Stromal cell of bone marrow (primary cell): ENCODE measurements around the gene CEP128.

Experiments
- DNase-seq: peaks from one replicate; pipeline ENCODE4 v3.0.0-alpha.2; 2012; ENCODE audit warnings: low read depth

Gene CEP128

GRCh38 chr14:80544366-80544765 lies 397.2 kb downstream of the CEP128 start:
- DNase-seq = no peak

GRCh38 chr14:80543211-80543610 lies 398.3 kb downstream of the CEP128 start:
- DNase-seq = no peak

GRCh38 chr14:80538633-80539375 lies 402.7 kb downstream of the CEP128 start:
- DNase-seq = no peak

GRCh38 chr14:80537626-80538025 lies 403.9 kb downstream of the CEP128 start:
- no peak for DNase-seq

GRCh38 chr14:80536456-80536855 lies 405.1 kb downstream of the CEP128 start:
- DNase-seq = no peak

GRCh38 chr14:80535171-80535570 lies 406.4 kb downstream of the CEP128 start:
- DNase-seq = no peak

- no peak for DNase-seq
These were observed 417.9 kb downstream of the CEP128 start for GRCh38 chr14:80523518-80524117.

- no peak for DNase-seq
These were observed 418.6 kb downstream of the CEP128 start for GRCh38 chr14:80522936-80523335.

GRCh38 chr14:80522411-80522810 lies 419.1 kb downstream of the CEP128 start:
- no peak for DNase-seq

GRCh38 chr14:80521456-80521855 lies 420.1 kb downstream of the CEP128 start:
- DNase-seq = no peak

GRCh38 chr14:80519002-80519401 lies 422.5 kb downstream of the CEP128 start:
- DNase-seq = no peak

GRCh38 chr14:80518173-80518572 lies 423.4 kb downstream of the CEP128 start:
- DNase-seq = no peak

GRCh38 chr14:80507292-80507869 lies 434.2 kb downstream of the CEP128 start:
- no peak for DNase-seq

- no peak for DNase-seq
These were observed 436.8 kb downstream of the CEP128 start for GRCh38 chr14:80504781-80505180.

- DNase-seq = no peak
These were observed 443.0 kb downstream of the CEP128 start for GRCh38 chr14:80498533-80498932.

GRCh38 chr14:80496090-80496489 lies 445.4 kb downstream of the CEP128 start:
- no peak for DNase-seq

- DNase-seq = no peak
These were observed 446.8 kb downstream of the CEP128 start for GRCh38 chr14:80494769-80495168.

GRCh38 chr14:80493620-80494019 lies 447.9 kb downstream of the CEP128 start:
- no peak for DNase-seq

GRCh38 chr14:80491650-80492049 lies 449.9 kb downstream of the CEP128 start:
- no peak for DNase-seq

GRCh38 chr14:80491131-80491530 lies 450.4 kb downstream of the CEP128 start:
- DNase-seq = peak; percentile 57

GRCh38 chr14:80489513-80489912 lies 452.0 kb downstream of the CEP128 start:
- DNase-seq = no peak

- DNase-seq = no peak
These were observed 455.8 kb downstream of the CEP128 start for GRCh38 chr14:80485764-80486163.

GRCh38 chr14:80483331-80483730 lies 458.2 kb downstream of the CEP128 start:
- no peak for DNase-seq
